H1 (cell line): ENCODE data around the gene ZNF280B. TPM values are rescaled to one million over a fixed set of nuclear protein-coding genes. Genes with fewer than 3 reads are reported as not detected.
"Not testable (repeated sequence)": the region's sequence is repeated elsewhere in the genome, so short reads cannot be mapped to it uniquely, and the experiment has no call there.

ENCODE experiments used
- CTCF ChIA-PET: fragments of 300-600 bp; sonication (Branson Sonifier 250); formaldehyde crosslinking; loops from one replicate; lab custom pipeline; 2021; ENCODE audit not compliant: partially characterized antibody; lab: Charles Lee
- POLR2A ChIA-PET: fragments of 300-600 bp; sonication (Branson Sonifier 250); formaldehyde crosslinking; loops from one replicate; lab custom pipeline; 2021; ENCODE audit warnings: inconsistent platforms; ENCODE audit not compliant: partially characterized antibody; lab: Charles Lee
- DNase-seq, 2 experiments: peaks; one replicate each; pipeline versions ENCODE4 v3.0.0 to v3.0.0-alpha.2; 2010 to 2022; ENCODE audit warnings: low spot score in 2 of 2, low read depth in 1 of 2, mixed read lengths in 1 of 2
- FAIRE-seq: peaks from 2 replicates; lab custom pipeline; 2011; peaks lifted over from hg19 to GRCh38; lab: Jason Lieb, UNC
- H2AFZ ChIP-seq: 2 replicates; pipeline ENCODE4 v1.8.1; 2012; ENCODE audit warnings: low read length, inconsistent platforms
- H2AK5ac ChIP-seq: 2 replicates; pipeline ENCODE4 v1.6.1; 2013; ENCODE audit warnings: low read depth, low read length
- H2BK120ac ChIP-seq: replicated peaks from 2 replicates; pipeline ENCODE3; 2013; ENCODE audit warnings: low read depth, low read length, inconsistent platforms
- H2BK12ac ChIP-seq: 2 replicates; pipeline ENCODE4 v1.6.1; 2013; ENCODE audit warnings: low read depth, low read length
- H2BK15ac ChIP-seq: 2 replicates; pipeline ENCODE4 v1.6.1; 2013; ENCODE audit warnings: low read length
- H2BK20ac ChIP-seq: 2 replicates; pipeline ENCODE4 v1.6.1; 2013; ENCODE audit warnings: low read length
- H2BK5ac ChIP-seq: 2 replicates; pipeline ENCODE4 v1.6.1; 2013; ENCODE audit warnings: low read depth, low read length
- H3K14ac ChIP-seq: 2 replicates; pipeline ENCODE4 v1.6.1; 2013; ENCODE audit warnings: inconsistent platforms; ENCODE audit not compliant: insufficient read length
- H3K18ac ChIP-seq: 2 replicates; pipeline ENCODE4 v1.6.1; 2013; ENCODE audit warnings: low read length; ENCODE audit errors: extremely low read depth
- H3K23ac ChIP-seq: 2 replicates; pipeline ENCODE4 v1.6.1; 2013; ENCODE audit warnings: inconsistent platforms; ENCODE audit not compliant: insufficient read length
- H3K23me2 ChIP-seq: 2 replicates; pipeline ENCODE4 v1.6.1; 2013; ENCODE audit warnings: low read depth, low read length
- H3K27ac ChIP-seq: 2 replicates; pipeline ENCODE4 v1.6.1; 2011; ENCODE audit warnings: low read depth, low read length, inconsistent platforms
- H3K27me3 ChIP-seq, 4 experiments: replicated peaks in 1 of 4; 1 replicate in 1 of 4; 2 replicates in 3 of 4; pipeline versions ENCODE4 v1.6.1 to v1.8.1; 2011 to 2013; ENCODE audit warnings: low read length in 3 of 4, mild to moderate bottlenecking in 3 of 4, inconsistent platforms in 2 of 4, mixed read lengths in 2 of 4, moderate library complexity in 1 of 4; ENCODE audit not compliant: control insufficient read depth in 3 of 4, insufficient read depth in 3 of 4; ENCODE audit errors: extremely low read depth in 1 of 4
- H3K36me3 ChIP-seq, 4 experiments: 2 replicates each; pipeline versions ENCODE4 v1.6.1 to v1.8.1; 2011 to 2013; ENCODE audit warnings: mild to moderate bottlenecking in 4 of 4, low read length in 3 of 4, moderate library complexity in 2 of 4, control low read depth in 1 of 4, inconsistent platforms in 1 of 4; ENCODE audit not compliant: insufficient read depth in 4 of 4, control insufficient read depth in 2 of 4
- H3K4ac ChIP-seq: replicated peaks from 2 replicates; pipeline ENCODE3; 2013; ENCODE audit warnings: low read length, low read depth, mixed read lengths, inconsistent platforms; ENCODE audit not compliant: insufficient read length
- H3K4me1 ChIP-seq, 4 experiments: replicated peaks in 1 of 4; 1 replicate in 1 of 4; 2 replicates in 3 of 4; pipeline versions ENCODE4 v1.6.1 to v1.8.1; 2011 to 2013; ENCODE audit warnings: low read length in 3 of 4, inconsistent platforms in 2 of 4, mixed read lengths in 1 of 4; ENCODE audit not compliant: insufficient read depth in 4 of 4, control insufficient read depth in 3 of 4
- H3K4me2 ChIP-seq, 2 experiments: 2 replicates each; pipeline versions ENCODE4 v1.6.1 to v1.8.1; 2011 to 2013; ENCODE audit warnings: low read depth in 2 of 2, low read length in 2 of 2, control low read depth in 1 of 2, inconsistent platforms in 1 of 2, mild to moderate bottlenecking in 1 of 2; ENCODE audit not compliant: insufficient read depth in 1 of 2
- H3K4me3 ChIP-seq, 4 experiments: fragments of 200-600, 300-600 bp in 1 of 4; sonication (generic), shearing (Covaris generic), sonication (Bioruptor Twin) in 1 of 4; 2 replicates each; pipeline versions ENCODE4 v1.5.1 to v1.8.1; 2011 to 2016; ENCODE audit warnings: low read length in 4 of 4, low read depth in 3 of 4, control low read depth in 2 of 4, inconsistent platforms in 2 of 4, mild to moderate bottlenecking in 2 of 4, mixed read lengths in 1 of 4, moderate library complexity in 1 of 4; ENCODE audit not compliant: insufficient read depth in 2 of 4; ENCODE audit errors: extremely low read depth in 1 of 4
- H3K56ac ChIP-seq: replicated peaks from 2 replicates; pipeline ENCODE3; 2013; ENCODE audit warnings: low read depth, mild to moderate bottlenecking, mixed read lengths, low read length, inconsistent platforms; ENCODE audit not compliant: insufficient read length
- H3K79me1 ChIP-seq: 2 replicates; pipeline ENCODE4 v1.6.1; 2013; ENCODE audit warnings: low read depth, low read length, control low read depth
- H3K79me2 ChIP-seq, 2 experiments: 2 replicates each; pipeline versions ENCODE4 v1.6.1 to v1.8.1; 2012 to 2013; ENCODE audit warnings: low read length in 2 of 2, mild to moderate bottlenecking in 2 of 2, inconsistent platforms in 1 of 2; ENCODE audit not compliant: insufficient read depth in 2 of 2, control insufficient read depth in 1 of 2
- H3K9ac ChIP-seq, 4 experiments: replicated peaks in 1 of 4; 1 replicate in 1 of 4; 2 replicates in 3 of 4; pipeline versions ENCODE4 v1.6.1 to v1.8.1; 2011 to 2013; ENCODE audit warnings: low read depth in 3 of 4, low read length in 3 of 4, control low read depth in 2 of 4, mild to moderate bottlenecking in 2 of 4, moderate library complexity in 2 of 4, inconsistent platforms in 1 of 4; ENCODE audit errors: extremely low read depth in 1 of 4
- H3K9me3 ChIP-seq, 2 experiments: 2 replicates each; pipeline versions ENCODE4 v1.6.1 to v1.8.1; 2012 to 2013; ENCODE audit warnings: mild to moderate bottlenecking in 2 of 2, moderate library complexity in 2 of 2, control low read depth in 1 of 2, inconsistent platforms in 1 of 2, low read depth in 1 of 2, low read length in 1 of 2, mixed read lengths in 1 of 2; ENCODE audit not compliant: insufficient read depth in 2 of 2
- H4K20me1 ChIP-seq, 2 experiments: replicated peaks in 1 of 2; 2 replicates each; pipeline versions ENCODE3 to v1.8.1; 2011 to 2013; ENCODE audit warnings: inconsistent platforms in 2 of 2, low read length in 2 of 2, mild to moderate bottlenecking in 1 of 2; ENCODE audit not compliant: insufficient read depth in 2 of 2, control insufficient read depth in 1 of 2
- H4K5ac ChIP-seq: 2 replicates; pipeline ENCODE4 v1.6.1; 2013; ENCODE audit warnings: low read length, low read depth, mixed read lengths, inconsistent platforms; ENCODE audit not compliant: insufficient read length
- H4K8ac ChIP-seq: 2 replicates; pipeline ENCODE4 v1.8.0; 2013; ENCODE audit warnings: mild to moderate bottlenecking, moderate library complexity, low read length, inconsistent platforms; ENCODE audit not compliant: insufficient read depth; ENCODE audit errors: extremely low read depth
- H4K91ac ChIP-seq: replicated peaks from 2 replicates; pipeline ENCODE3; 2013; ENCODE audit warnings: low read length, mixed read lengths, inconsistent platforms; ENCODE audit not compliant: insufficient read length
- WGBS, 2 experiments: shearing (Covaris generic) in 1 of 2; methylation state at CpG; one replicate each; pipeline versions ENCODE4 v1.1.6 to v1.1.7; 2013 to 2015; ENCODE audit warnings: low lambda C conversion rate in 2 of 2, mixed read lengths in 2 of 2, inconsistent platforms in 1 of 2, low coverage in 1 of 2, missing lambda C conversion rate in 1 of 2; ENCODE audit not compliant: insufficient replicate concordance in 2 of 2, insufficient coverage in 1 of 2, insufficient read length in 1 of 2; ENCODE audit errors: extremely low coverage in 1 of 2, missing lambda C conversion rate in 1 of 2; 5-methylcytosine and 5-hydroxymethylcytosine counted together
- polyA plus RNA-seq, 7 experiments: library from polyadenylated mRNA; depleted of rRNA in 3 of 7; stranded (reverse) in 5 of 7; unstranded in 2 of 7; fragments of >200 nt in 5 of 7; fragments of 200-250 nt in 2 of 7; gene quantifications; 1 replicate in 5 of 7; 2 replicates in 1 of 7; 4 replicates in 1 of 7; pipeline versions ENCODE4 v1.2.1 to v1.2.3, GENCODE V29; 2011 to 2013; ENCODE audit warnings: missing spikeins in 2 of 7, mixed read lengths in 2 of 7
- total RNA-seq: library from RNA; stranded (reverse); fragmentation: NEBNext Ultra II Directional; extraction: Animal tissue kit (Norgen Biotek cat#: 25700); gene quantifications from 2 replicates; pipeline ENCODE4 v1.2.1, GENCODE V29; 2021

Gene ZNF280B
- total and polyA plus RNA-seq, 2 of the 8 experiments (the other 6 are each of a cell fraction or from before 2014, with no cell fraction given), result 4.8 to 11.7 TPM

GRCh38 chr22:22510833-22511232 is 2.3 kb upstream of the ZNF280B start:
- POLR2A ChIA-PET, H3K14ac ChIP-seq, H4K91ac ChIP-seq, H3K56ac ChIP-seq, DNase-seq, H3K4me1 ChIP-seq, H2BK20ac ChIP-seq, H3K4me3 ChIP-seq, H3K23me2 ChIP-seq, H3K4ac ChIP-seq, H2AK5ac ChIP-seq, H4K20me1 ChIP-seq, H3K79me2 ChIP-seq, H3K27ac ChIP-seq, H3K9ac ChIP-seq, H3K79me1 ChIP-seq, FAIRE-seq, H2BK5ac ChIP-seq, H3K36me3 ChIP-seq, H3K23ac ChIP-seq, H3K9me3 ChIP-seq, H2BK120ac ChIP-seq, H2BK15ac ChIP-seq, H4K5ac ChIP-seq, H4K8ac ChIP-seq, H3K18ac ChIP-seq, H2BK12ac ChIP-seq, H3K4me2 ChIP-seq, H2AFZ ChIP-seq: not testable (repeated sequence)
- CTCF ChIA-PET, result interaction anchor here (1.4 to 1.7 kb wide), 3 partner anchors 23 to 447 kb away, joined by 3 read pairs; no protein-coding TSS in a partner anchor
- 97% methylated on average over 7 of the region's 7 CpGs; no CpG with 5 or more reads in 1 of the 2 experiments for WGBS, 2 experiments
- peaks cover 2 to 27% (median 15%) of the 10 kb centered on the region in 4 experiments; a peak in 5 of 7 replicates for H3K27me3 ChIP-seq

- H3K4ac ChIP-seq, H3K4me3 ChIP-seq, H3K36me3 ChIP-seq, H4K5ac ChIP-seq, H2BK20ac ChIP-seq, DNase-seq, FAIRE-seq, H3K23me2 ChIP-seq, H3K56ac ChIP-seq, H3K79me2 ChIP-seq, H3K79me1 ChIP-seq, H3K9ac ChIP-seq, H4K20me1 ChIP-seq, H3K4me1 ChIP-seq, H3K23ac ChIP-seq, H4K8ac ChIP-seq, H2BK12ac ChIP-seq, H2BK120ac ChIP-seq, H3K4me2 ChIP-seq, H2BK5ac ChIP-seq, H2BK15ac ChIP-seq, H3K9me3 ChIP-seq, H3K14ac ChIP-seq, POLR2A ChIA-PET, H4K91ac ChIP-seq, H3K27ac ChIP-seq, H2AFZ ChIP-seq, H3K18ac ChIP-seq, H2AK5ac ChIP-seq: not testable (repeated sequence)
- 93% methylated on average over 6 of the region's 6 CpGs; no CpG with 5 or more reads in 1 of the 2 experiments for WGBS, 2 experiments
- H3K27me3 ChIP-seq, result peaks cover 0 to 17% (median 11%) of the 10 kb centered on the region in 4 experiments; a peak in 4 of 7 replicates
- CTCF ChIA-PET, result interaction anchor here (0.8 to 2.1 kb wide), 4 partner anchors 11 to 509 kb away, joined by 3 to 7 read pairs (median 5); no protein-coding TSS in a partner anchor
Observed at GRCh38 chr22:22509912-22510311, 1.4 kb upstream of the ZNF280B start.
